GM19438 (cell line): Measurements from ENCODE around the gene SEC23A.
"Not testable (repeated sequence)": the region's sequence is repeated elsewhere in the genome, so short reads cannot be mapped to it uniquely, and the experiment has no call there.

ENCODE experiments used
- ATAC-seq: cut with Tn5 transposase; IDR thresholded peaks from one replicate; pipeline ENCODE4 v1.9.1; 2021; ENCODE audit warnings: low read depth; ENCODE audit not compliant: unreplicated experiment

Gene SEC23A

DNA sequence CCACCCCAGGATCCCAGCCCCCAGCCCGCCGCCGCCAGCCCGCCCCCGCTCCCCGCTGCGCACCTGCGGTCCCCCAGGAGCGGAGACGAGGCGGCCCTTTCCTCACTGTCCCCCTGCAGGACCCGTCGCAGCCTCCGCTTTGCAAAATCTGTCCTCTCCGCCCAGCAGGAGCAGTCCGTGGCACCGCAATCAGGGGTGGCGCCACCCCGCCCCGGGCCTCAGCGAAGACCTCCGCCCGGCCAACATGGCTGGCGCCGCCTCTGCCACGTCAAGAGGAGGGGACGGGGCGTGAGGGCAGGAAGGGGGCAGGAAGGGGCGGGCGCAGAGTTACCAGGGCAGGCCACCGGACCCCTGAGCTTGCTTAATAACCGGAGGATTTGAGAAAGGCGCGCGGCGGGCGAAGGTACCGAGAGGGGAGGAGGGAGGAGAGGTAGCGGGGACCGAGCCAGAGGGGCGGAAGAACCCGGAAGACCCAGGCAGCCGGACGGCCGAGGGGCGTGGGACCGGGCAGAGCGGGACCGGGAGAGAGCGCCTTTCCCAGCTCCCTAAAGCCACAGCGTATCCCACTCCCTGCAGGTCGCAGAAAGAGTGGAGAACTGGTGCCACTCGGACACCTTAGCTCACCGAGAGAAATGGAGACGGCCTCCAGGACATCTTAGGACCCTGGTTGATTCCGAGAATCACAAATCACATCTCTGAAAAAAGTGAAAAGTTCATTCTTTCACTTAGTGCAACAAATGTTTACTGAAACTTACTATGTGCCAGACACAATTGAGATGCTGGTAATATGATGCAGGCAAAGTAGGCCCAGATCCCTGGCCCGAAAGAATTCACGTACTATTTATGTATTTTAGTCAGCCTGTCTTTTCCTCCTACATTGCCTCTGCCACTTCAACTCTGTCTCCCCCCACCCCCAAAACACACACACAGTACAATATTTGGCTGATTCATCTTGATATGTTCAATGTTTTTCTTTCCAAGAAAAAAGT lies at the start of gene SEC23A:
TSS of gene SEC23A (minus strand) at position 267 of the 989 bp plus-strand sequence. CDS start 7,117 bp downstream, outside the sequence.
- peak; percentile 85 for ATAC-seq

DNA sequence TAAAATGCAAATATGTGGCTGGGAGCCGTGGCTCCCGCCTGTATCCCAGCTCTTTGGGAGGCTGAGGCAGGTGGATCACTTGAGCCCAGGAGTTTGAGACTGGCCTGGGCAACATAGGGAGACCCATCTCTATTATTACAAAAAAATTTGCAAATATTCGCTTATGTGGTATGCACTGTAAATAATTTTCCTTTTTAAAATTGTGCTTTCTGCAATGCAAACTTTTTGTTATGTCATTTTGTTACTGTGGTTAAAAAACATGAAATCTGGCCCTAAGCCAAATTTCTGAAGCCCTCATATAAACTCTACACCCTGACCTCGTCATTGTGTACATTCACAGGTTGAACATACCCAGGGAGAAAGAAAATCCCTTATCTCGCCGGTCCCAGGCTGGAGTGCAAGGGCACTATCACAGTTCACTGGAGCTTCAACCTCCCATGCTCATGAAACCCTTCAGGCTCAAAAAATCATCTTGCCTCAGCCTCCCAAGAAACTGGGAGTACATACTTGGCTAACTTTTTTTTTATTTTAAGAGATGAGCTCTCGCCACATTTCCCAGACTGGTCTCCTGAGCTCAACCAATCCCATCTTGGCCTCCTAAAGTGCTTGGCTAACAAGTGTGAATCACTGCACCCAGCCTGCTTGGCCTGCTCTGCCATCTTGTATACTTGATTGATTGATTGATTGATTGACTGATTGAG lies 42.4 kb upstream of the SEC23A start:
- ATAC-seq, result no peak

GRCh38 chr14:39143226-39143625 lies 40.2 kb upstream of the SEC23A start:
- ATAC-seq, result not testable (repeated sequence)

DNA sequence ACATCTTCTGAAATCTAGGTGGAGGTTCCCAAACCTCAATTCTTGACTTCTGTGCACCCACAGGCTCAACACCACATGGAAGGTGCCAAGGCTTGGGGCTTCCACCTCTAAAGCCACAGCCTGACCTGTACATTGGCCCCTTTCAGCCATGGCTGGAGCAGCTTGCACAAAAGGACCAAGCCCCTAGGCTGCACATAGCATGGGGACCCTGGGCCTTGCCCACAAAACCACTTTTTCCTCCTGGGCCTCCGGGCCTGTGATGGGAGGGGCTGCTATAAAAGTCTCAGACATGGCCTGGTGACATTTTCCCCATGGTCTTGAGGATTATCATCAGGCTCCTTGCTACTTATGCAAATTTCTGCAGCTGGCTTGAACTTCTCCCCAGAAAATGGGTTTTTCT lies 38.6 kb upstream of the SEC23A start:
- not testable (repeated sequence) for ATAC-seq

- ATAC-seq, result no peak
Measured at GRCh38 chr14:39140170-39140569, 37.1 kb upstream of the SEC23A start.

DNA sequence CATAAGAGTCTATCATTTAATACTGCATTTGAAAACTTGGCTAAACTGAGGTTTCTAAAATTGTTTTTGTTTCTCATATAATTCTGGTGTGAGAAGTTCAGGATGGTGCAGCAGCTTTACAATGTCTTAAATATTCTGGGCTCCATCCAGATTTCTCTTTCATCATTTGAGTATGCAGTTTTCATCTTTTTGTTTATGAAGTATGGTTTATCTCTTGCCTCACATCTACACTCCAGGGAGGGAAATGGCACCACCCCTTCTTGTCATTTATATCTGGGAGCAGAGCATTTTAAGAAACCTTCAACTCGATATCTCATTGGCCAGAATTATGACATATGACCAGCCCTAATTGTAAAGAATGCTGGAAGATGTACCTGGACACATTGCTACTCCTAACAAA lies 35.4 kb upstream of the SEC23A start:
- ATAC-seq, result no peak

DNA sequence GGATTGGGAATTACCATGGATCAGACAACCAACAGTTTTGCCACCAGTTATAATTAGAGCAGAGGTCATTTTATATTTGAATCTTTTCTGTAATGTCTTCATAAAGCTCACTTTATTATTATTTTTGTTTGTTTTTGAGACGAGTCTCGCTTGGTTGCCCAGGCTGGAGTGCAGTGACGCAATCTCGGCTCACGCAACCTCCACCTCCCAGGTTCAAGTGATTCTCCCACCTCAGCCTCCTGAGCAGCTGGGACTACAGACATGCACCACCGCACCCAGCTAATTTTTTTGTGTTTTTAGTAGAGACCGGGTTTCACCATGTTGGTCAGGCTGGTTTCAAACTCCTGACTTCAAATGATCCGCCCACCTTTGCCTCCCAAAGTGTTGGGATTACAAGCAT lies 34.8 kb upstream of the SEC23A start:
- not testable (repeated sequence) for ATAC-seq

- ATAC-seq, result no peak
Measured at GRCh38 chr14:39122330-39123138, 19.5 kb upstream of the SEC23A start.

DNA sequence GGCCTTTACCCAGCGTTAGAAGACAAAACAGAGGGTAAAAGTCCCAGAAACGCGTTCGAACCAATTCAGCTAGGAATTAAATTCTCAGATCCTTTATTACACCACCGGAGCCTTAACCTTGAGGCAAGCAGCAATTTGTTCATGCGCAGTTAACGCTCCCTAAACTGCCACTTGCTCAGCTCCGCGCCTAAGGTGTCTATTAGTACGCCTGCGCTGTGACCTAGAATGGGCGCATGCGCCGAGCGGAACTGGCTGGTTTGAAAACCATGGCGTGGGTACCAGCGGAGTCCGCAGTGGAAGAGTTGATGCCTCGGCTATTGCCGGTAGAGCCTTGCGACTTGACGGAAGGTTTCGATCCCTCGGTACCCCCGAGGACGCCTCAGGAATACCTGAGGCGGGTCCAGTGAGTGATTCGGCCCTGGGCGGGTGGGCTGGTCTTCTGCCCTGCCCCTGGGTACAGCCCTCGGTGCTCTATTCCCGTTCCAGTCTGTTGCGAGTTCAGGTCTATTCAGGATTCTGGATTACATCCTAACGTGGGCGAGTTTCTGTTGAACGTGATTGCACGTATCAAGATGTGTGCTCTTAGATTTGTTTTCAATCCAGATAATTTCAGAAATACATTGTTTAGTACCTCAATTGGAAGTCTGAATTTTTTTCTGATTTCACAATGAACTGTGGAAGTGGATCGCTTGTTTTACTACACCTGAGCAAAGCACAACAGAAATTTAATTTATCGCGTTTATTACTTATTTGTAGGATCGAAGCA lies 11.2 kb upstream of the SEC23A start, which contains the start of gene GEMIN2:
TSS of gene GEMIN2 (plus strand) at position 251 of the 766 bp plus-strand sequence. CDS start at position 267, 16 bp downstream.
- ATAC-seq, result peak; percentile 84

DNA sequence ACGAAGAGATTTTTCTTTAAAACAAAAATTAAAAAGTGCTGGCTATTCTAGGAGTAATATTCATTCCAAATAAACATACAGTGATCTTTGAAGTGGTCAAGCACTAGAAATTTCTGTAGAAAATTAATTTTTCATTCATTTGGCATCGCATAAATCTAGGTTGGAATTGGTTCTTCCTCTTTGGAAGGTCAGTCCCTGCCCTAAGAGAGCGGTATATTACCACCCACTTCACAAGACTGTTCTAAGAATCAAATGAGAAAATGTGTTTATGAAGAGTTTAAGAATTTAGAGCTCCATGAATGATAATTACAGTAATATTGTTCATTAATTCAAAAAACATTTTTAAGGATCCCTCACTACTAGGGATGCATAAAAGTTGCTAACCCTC lies 10.6 kb upstream of the SEC23A start:
- no peak for ATAC-seq

DNA sequence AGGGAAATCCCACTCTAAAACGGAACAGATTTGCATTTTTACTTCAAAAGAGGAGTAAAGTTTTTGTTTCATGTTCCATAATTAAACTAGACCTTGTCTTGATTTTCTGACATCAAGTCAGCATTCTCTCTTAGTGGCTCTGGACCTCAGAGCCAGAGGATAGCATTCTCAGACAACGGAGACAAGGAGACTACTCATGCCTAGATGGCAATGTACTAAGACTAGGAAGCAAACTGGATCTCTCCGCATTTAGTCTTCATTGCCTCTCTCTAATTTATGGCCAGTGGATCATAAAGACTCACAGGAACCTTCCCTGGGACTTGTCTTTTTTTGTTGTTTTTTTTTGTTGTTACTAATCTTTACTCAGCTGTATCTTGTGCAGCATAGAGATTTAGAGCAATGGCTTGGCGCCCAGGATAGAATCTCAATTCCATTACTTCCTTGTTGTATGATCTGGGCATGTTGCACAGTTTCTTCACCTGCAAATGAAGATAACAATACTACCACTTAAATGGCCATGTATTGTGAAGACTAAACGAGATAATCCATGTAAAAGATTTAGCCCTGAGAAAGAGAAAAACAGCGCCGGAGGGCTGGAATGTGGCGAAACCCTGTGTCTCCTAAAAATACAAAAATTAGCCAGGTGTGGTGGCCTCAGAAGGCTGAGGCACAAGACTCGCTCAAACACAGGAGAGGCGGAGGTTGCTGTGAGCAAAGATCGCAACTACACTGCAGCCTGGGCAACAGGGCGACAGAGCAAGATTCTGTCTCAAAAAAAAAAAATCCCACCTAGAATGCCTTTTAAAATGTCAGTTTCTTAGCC lies 7.1 kb upstream of the SEC23A start:
- no peak for ATAC-seq

GRCh38 chr14:39108791-39109190 lies 5.8 kb upstream of the SEC23A start:
- no peak for ATAC-seq

DNA sequence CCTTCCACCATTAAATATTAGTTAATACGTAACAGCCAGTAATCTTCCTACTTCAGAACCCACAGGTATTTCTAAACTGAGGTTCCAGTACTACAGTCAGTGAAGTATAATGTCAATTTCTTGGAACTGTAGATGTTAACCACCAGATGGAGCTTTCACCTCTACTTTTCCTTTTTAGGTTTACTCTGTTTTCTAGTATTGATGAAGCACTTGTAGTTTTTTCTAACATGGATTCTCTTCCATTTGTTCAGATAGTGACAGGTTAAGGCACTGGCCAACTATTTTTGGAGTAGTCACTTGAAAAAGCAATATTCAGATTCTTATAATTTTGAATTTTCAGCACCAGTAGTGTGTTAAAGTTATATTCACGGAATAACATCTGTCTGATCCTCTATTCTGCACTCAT lies 4.6 kb upstream of the SEC23A start:
- no peak for ATAC-seq

GRCh38 chr14:39104078-39104801 lies 1.2 kb upstream of the SEC23A start:
- ATAC-seq, result not testable (repeated sequence)

GRCh38 chr14:39102265-39102968 lies 618 bp downstream of the SEC23A start:
- peak; percentile 15 for ATAC-seq

DNA sequence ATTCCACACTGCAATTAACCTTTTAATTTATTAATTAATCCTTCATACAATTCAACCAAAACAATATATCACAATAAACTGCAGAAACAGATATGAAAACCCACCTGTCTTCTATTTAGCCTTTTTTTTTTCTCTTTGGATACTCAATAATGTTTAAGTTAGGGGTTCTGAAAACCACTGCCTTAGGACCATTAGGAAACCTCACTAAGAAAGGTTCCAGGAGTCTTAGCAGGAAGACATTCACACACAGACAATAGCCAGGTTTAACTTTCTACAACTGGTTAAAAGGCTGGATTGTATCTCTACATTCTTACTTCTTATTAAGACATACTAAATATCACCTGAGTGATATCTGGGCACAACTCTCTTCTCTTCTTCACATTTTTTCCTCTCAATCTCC lies 3.3 kb downstream of the SEC23A start:
- ATAC-seq, result no peak

DNA sequence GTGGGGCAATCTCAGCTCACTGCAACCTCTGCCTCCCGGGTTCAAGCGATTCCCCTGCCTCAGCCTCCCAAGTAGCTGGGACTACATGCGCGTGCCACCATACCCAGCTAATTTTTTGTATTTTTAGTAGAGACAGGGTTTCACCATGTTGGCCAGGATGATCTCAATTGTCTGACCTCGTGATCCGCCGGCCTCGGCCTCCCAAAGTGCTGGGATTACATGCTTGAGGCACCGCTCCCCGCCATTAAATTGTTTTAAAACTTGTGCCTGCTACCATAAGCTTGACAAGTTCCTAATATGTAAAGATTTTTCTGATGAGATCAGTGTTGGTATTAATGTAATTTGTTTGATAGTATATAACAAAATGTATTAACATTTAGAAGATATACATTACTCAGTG lies 3.8 kb downstream of the SEC23A start:
- ATAC-seq, result not testable (repeated sequence)

DNA sequence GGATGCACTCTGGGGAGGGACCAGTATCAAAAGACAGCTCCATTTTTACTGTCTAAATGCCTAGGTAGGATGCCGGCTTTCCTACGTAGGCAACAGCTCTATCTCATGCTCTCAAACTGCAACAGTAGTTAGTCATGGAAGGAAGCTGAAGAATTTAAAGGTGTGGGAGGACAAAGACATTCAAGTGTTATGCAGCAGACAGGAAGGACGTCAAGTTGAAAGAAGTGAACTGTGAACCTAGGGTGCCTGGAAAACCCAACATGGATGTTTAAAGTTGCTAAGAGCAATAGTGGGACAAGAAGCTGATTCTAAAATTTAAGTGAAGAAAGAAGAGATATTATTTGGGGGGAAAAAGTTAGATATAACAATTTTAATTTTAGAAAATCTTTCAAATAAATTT lies 5.9 kb downstream of the SEC23A start:
- no peak for ATAC-seq
